ENCODE data around the gene TMPRSS7. TPM values are rescaled to one million over a fixed set of nuclear protein-coding genes. Genes with fewer than 3 reads are reported as not detected.

Gene TMPRSS7
- total RNA-seq = under 0.01 TPM in 1 of 2 replicates, not detected in the other

GRCh38 chr3:112034436-112034835, at the start of gene TMPRSS7:
TMPRSS7 (plus strand) TSS chr3:112034736; CDS start chr3:112034846, 110 bp downstream.

GRCh38 chr3:111998636-111999483, 35.7 kb upstream of the TMPRSS7 start, which contains the start of gene TAGLN3:
TAGLN3 (plus strand) TSS chr3:111998922; CDS start chr3:111999423, 501 bp downstream.

GRCh38 chr3:112086076-112086854, 51.7 kb downstream of the TMPRSS7 start, which contains the start of gene C3orf52:
C3orf52 (plus strand) TSS chr3:112086389; CDS start chr3:112086408, 19 bp downstream.

Other genes starting within 250 kb of the TMPRSS7 start
- 69.5 and 98.7 TPM in 2 replicates for gene PHLDB2, start 175.5 kb upstream of the TMPRSS7 start, total RNA-seq
- 33.0 and 37.4 TPM in 2 replicates for gene ABHD10, start 55.7 kb upstream of the TMPRSS7 start, total RNA-seq
- not detected in 2 replicates for gene TAGLN3, start 35.8 kb upstream of the TMPRSS7 start, total RNA-seq
- gene C3orf52, start 51.7 kb downstream of the TMPRSS7 start, total RNA-seq = 4.0 and 4.8 TPM in 2 replicates
- not detected in 2 replicates for gene GCSAM, start 98.5 kb downstream of the TMPRSS7 start, total RNA-seq

Measured in aortic smooth muscle cell (primary cell).